ENCODE results near the gene PPIL6. TPM values are rescaled to one million over a fixed set of nuclear protein-coding genes. Genes with fewer than 3 reads are reported as not detected.

PPIL6 gene
- total RNA-seq, 1 donor from 2014 or later = 8.4 TPM

DNA sequence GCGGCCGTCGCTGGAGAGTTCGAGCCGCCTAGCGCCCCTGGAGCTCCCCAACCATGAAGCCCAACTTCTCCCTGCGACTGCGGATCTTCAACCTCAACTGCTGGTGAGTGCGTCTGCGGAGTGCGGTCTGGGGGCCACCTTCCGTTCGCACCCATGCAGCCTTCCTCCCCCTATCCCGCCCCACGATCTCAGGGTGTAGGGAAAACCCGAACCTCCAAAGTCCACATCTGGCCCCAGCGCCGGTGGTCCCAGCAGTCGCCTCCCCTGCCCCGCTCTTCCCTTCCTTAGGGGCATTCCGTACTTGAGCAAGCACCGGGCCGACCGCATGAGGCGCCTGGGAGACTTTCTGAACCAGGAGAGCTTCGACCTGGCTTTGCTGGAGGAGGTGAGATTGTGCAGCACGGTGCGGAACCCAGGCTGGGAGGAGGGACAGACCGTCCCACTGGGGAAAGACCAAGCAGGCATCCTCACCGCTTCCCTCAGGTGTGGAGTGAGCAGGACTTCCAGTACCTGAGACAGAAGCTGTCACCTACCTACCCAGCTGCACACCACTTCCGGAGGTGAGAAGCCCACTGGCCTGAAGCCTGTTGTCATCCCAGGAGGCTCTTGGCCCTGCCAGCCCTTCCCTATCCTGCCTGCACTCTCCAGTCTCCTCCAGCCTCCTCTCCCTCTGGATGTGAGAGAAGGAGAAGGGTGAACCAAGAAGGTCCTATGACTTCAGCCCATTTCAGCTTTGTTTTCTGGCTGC, 815 bp upstream of the PPIL6 start:
- FAIRE-seq = no peak
- Histone ChIP-seq H3K36me3 (ENCODE audit: control insufficient read depth, insufficient read depth, low read length) (peaks cover 15% of the 10 kb centered on the region), H3K4me3 (ENCODE audit: low read depth, low read length) (peak overlapping the region; percentile 83), H3K27me3 (ENCODE audit: control insufficient read depth, insufficient read depth, low read length) (no peaks in the 10 kb centered on the region)
- peak; percentile 56 for DNase-seq (ENCODE audit: low read depth)
- TF ChIP-seq, protein P1, sequence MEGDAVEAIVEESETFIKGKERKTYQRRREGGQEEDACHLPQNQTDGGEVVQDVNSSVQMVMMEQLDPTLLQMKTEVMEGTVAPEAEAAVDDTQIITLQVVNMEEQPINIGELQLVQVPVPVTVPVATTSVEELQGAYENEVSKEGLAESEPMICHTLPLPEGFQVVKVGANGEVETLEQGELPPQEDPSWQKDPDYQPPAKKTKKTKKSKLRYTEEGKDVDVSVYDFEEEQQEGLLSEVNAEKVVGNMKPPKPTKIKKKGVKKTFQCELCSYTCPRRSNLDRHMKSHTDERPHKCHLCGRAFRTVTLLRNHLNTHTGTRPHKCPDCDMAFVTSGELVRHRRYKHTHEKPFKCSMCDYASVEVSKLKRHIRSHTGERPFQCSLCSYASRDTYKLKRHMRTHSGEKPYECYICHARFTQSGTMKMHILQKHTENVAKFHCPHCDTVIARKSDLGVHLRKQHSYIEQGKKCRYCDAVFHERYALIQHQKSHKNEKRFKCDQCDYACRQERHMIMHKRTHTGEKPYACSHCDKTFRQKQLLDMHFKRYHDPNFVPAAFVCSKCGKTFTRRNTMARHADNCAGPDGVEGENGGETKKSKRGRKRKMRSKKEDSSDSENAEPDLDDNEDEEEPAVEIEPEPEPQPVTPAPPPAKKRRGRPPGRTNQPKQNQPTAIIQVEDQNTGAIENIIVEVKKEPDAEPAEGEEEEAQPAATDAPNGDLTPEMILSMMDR (IDR thresholded peaks at IDR 0.05; ENCODE audit: insufficient read depth, low read length, severe bottlenecking) = peak; percentile 25

DNA sequence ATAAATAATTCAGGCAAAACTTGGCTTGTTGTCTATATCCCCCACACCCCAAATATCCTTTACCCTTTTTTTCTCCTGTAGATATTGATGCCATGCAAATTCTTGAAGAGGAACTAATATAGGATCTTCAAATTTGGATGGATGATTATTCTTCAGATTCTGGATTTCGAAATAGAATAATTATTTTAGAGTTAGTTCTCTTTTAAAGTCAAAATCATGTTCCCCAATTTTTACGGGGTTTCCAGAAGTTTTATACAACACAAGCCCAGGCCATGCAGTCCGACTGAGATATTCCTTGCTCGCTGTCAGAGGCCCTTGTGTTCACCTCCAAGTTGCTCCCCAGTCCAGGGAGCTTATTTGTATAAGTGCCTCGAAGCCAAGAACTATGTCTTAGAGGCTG, 4.4 kb downstream of the PPIL6 start:
- DNase-seq (ENCODE audit: low read depth) (no peak), FAIRE-seq (no peak)
- Histone ChIP-seq H3K27me3 (ENCODE audit: control insufficient read depth, insufficient read depth, low read length) (no peaks in the 10 kb centered on the region), H3K4me3 (ENCODE audit: low read depth, low read length) (no peak overlapping the region), H3K36me3 (ENCODE audit: control insufficient read depth, insufficient read depth, low read length) (no peaks in the 10 kb centered on the region)
- TF ChIP-seq, protein P1 (IDR thresholded peaks at IDR 0.05; ENCODE audit: insufficient read depth, low read length, severe bottlenecking) = no peak

DNA sequence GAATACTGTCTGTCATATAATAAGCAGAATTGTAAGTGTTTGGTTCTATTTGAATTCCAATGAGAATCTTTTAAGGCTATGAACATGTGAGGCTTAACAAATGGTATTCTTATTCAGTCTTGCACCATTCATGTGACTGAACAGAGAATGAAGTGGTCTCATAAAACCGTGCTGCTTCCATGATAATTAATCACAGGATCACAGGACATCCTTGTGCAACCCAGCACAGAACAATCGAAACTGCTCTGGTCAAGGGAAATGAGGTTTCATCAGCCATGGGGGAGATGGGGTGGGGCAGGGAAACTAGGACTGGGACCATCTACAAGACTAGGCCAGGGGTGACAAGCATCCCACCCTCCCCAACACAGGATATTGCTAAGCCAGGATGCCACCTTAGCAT, 6.0 kb downstream of the PPIL6 start:
- Histone ChIP-seq H3K36me3 (ENCODE audit: control insufficient read depth, insufficient read depth, low read length) (no peaks in the 10 kb centered on the region), H3K27me3 (ENCODE audit: control insufficient read depth, insufficient read depth, low read length) (no peaks in the 10 kb centered on the region), H3K4me3 (ENCODE audit: low read depth, low read length) (no peak overlapping the region)
- peak; percentile 66 for FAIRE-seq
- no peak for DNase-seq (ENCODE audit: low read depth)
- TF ChIP-seq, protein P1 (IDR thresholded peaks at IDR 0.05; ENCODE audit: insufficient read depth, low read length, severe bottlenecking) = no peak

DNA sequence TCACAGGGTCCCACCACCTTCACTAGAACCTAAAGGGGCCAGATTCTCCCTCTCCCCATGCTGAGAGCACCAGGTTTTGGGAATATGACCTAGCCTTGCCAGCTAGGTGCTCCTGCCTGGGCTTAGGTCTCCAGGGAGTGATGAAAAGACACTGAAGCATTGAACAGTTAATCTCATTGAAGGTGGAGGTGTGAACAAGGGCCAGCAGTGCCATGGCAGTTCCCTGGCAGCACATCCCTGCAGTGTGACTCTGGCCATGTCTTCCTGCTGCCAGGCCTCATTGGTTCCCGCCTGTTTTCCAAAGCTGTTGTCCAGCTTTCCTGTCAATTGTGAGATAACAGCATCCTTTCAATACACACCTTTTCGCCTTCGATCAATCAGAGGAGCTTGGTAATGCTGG, 10.9 kb downstream of the PPIL6 start:
- no peaks in the 10 kb centered on the region for H3K36me3 ChIP-seq (ENCODE audit: control insufficient read depth, insufficient read depth, low read length)
- no peak for DNase-seq (ENCODE audit: low read depth)
- FAIRE-seq = no peak
- TF ChIP-seq, protein P1 (IDR thresholded peaks at IDR 0.05; ENCODE audit: insufficient read depth, low read length, severe bottlenecking) = no peak
- H3K27me3 ChIP-seq (ENCODE audit: control insufficient read depth, insufficient read depth, low read length) = no peaks in the 10 kb centered on the region
- no peak overlapping the region for H3K4me3 ChIP-seq (ENCODE audit: low read depth, low read length)

DNA sequence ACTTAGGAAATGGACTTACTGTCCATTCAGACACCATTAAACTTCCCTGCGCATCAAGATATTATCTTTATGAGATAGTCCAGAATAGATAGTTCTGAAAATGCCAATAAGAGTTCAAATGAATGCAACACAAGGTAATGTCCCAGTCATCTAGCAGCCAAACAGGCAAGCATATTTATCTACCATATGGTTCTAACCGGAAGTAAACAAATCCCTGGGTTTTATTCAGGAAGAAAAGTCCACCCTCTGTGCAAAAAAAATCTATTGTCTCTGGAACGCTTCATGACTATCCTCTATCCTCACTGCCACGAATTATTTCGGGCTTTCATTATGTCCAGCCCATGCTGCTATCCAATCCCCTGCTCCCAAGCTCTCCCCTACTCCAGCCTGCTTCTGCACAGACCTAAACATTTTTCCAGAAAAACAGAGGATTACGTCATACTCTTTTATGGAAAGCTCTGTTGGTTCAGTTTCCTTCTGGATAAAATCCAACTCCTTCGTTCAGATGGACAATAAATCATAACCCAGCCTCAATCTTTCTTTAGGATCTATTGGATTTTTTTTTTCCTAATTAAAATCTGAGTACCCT, 11.4 kb downstream of the PPIL6 start:
- Histone ChIP-seq H3K4me3 (ENCODE audit: low read depth, low read length) (no peak overlapping the region), H3K36me3 (ENCODE audit: control insufficient read depth, insufficient read depth, low read length) (no peaks in the 10 kb centered on the region), H3K27me3 (ENCODE audit: control insufficient read depth, insufficient read depth, low read length) (no peaks in the 10 kb centered on the region)
- FAIRE-seq (no peak), DNase-seq (ENCODE audit: low read depth) (no peak)
- TF ChIP-seq, protein P1 (IDR thresholded peaks at IDR 0.05; ENCODE audit: insufficient read depth, low read length, severe bottlenecking) = no peak
